ENCODE results near the gene MBNL2.

DNA sequence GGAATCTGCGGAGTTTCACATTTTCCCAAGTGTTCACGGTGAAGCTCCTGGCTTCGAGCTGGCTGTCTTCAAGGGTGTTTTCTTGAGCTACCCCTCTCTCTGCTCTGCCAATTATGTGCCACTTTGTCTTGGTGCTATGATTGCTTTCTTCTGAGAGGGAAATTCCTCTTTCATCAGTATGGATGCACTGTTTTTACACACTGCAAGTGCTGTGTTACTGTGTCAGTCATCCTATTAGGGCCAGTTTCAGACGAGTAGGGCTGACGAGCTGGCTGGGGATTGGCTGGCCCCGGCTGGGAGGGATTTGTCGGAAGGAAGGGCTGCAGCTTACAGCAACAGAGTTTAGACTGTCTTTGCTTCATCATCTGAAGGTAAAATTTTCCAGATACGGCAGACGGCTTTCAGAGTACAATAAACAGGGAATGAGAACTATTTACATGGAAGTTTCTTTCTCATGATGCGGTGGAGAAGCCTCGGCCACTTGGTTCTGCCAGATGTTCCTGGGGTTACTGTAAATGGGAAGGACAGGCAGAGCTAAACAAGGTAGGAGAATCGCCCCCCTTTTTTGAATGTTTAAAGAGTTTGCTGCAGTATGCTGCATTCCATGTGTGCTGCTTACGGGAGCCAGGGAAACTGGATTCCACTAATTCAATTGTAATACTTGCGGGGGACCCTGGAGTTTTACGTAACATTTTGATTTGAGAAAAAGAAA is at the start of gene MBNL2:
- no peak for TF ChIP-seq EZH2 (IDR thresholded peaks at IDR 0.05; ENCODE audit: insufficient read depth, poor library complexity, severe bottlenecking)
- no peak for TF ChIP-seq EZH2phosphoT487 (IDR thresholded peaks at IDR 0.05; ENCODE audit: insufficient read depth, low read depth)
